Liver (tissue), 9 donors: ENCODE data around the gene KIRREL3. TPM values are rescaled to one million over a fixed set of nuclear protein-coding genes. Genes with fewer than 3 reads are reported as not detected.

ENCODE experiments used
- DNase-seq: peaks from one replicate; pipeline ENCODE4 v3.0.0-alpha.2; 2017; ENCODE audit warnings: low spot score
- H3K27ac ChIP-seq, 2 donors: one replicate each; pipeline ENCODE4 v1.7.0; 2013; ENCODE audit warnings: inconsistent platforms in 2 of 2, low read length in 2 of 2, control low read depth in 1 of 2, low read depth in 1 of 2, mild to moderate bottlenecking in 1 of 2
- H3K27me3 ChIP-seq, 4 donors: one replicate each; pipeline versions ENCODE4 v1.6.1 to v1.7.0; 2013; ENCODE audit warnings: low read length in 3 of 4, inconsistent platforms in 1 of 4, mild to moderate bottlenecking in 1 of 4, moderate library complexity in 1 of 4; ENCODE audit not compliant: control insufficient read depth in 4 of 4, insufficient read depth in 4 of 4
- H3K36me3 ChIP-seq, 4 donors: one replicate each; pipeline versions ENCODE4 v1.6.1 to v1.7.0; 2013; ENCODE audit warnings: low read length in 3 of 4, mild to moderate bottlenecking in 3 of 4, low read depth in 1 of 4, moderate library complexity in 1 of 4; ENCODE audit not compliant: control insufficient read depth in 4 of 4, insufficient read depth in 3 of 4
- H3K4me1 ChIP-seq, 4 donors: one replicate each; pipeline versions ENCODE4 v1.6.1 to v1.7.0; 2013; ENCODE audit warnings: low read length in 3 of 4, mild to moderate bottlenecking in 3 of 4, moderate library complexity in 1 of 4; ENCODE audit not compliant: control insufficient read depth in 4 of 4, insufficient read depth in 4 of 4
- H3K4me3 ChIP-seq, 3 donors: one replicate each; pipeline versions ENCODE4 v1.6.1 to v1.7.0; 2013; ENCODE audit warnings: low read length in 3 of 3, control low read depth in 1 of 3, low read depth in 1 of 3, mild to moderate bottlenecking in 1 of 3
- H3K9ac ChIP-seq, 2 donors: one replicate each; pipeline ENCODE4 v1.7.0; 2013; ENCODE audit warnings: low read length in 2 of 2, mild to moderate bottlenecking in 2 of 2, moderate library complexity in 2 of 2, control low read depth in 1 of 2, low read depth in 1 of 2
- H3K9me3 ChIP-seq, 4 donors: one replicate each; pipeline versions ENCODE4 v1.6.1 to v1.7.0; 2013; ENCODE audit warnings: low read length in 3 of 4; ENCODE audit not compliant: control insufficient read depth in 4 of 4
- CTCF ChIP-seq: fragments of 150-350 bp; IDR thresholded peaks from 2 replicates; pipeline ENCODE4 v1.5.1; 2017; ENCODE audit warnings: improper control_type of control experiment, low read depth, low read length; ENCODE audit not compliant: missing input control
- EGR1 ChIP-seq, 2 donors: IDR thresholded peaks; 2 replicates each; pipeline ENCODE4 v1.6.1; 2016 to 2018; ENCODE audit warnings: antibody characterized with exemption in 2 of 2, low read depth in 2 of 2
- FOXA1 ChIP-seq: IDR thresholded peaks from 2 replicates; pipeline ENCODE4 v1.6.1; 2016; ENCODE audit warnings: antibody characterized with exemption
- FOXA2 ChIP-seq: IDR thresholded peaks from 2 replicates; pipeline ENCODE4 v1.6.1; 2016; ENCODE audit warnings: antibody characterized with exemption
- GABPA ChIP-seq, 2 donors: IDR thresholded peaks in 1 of 2; conservative IDR thresholded peaks in 1 of 2; 2 replicates each; pipeline ENCODE4 v1.6.1; 2016; ENCODE audit warnings: antibody characterized with exemption in 2 of 2, mild to moderate bottlenecking in 1 of 2, moderate library complexity in 1 of 2
- HNF4A ChIP-seq, 2 donors: conservative IDR thresholded peaks; 2 replicates each; pipeline ENCODE4 v1.6.1; 2016; ENCODE audit warnings: antibody characterized with exemption in 2 of 2, mild to moderate bottlenecking in 2 of 2
- HNF4G ChIP-seq: IDR thresholded peaks from 2 replicates; pipeline ENCODE4 v1.6.1; 2016; ENCODE audit warnings: antibody characterized with exemption
- JUND ChIP-seq, 2 donors: IDR thresholded peaks; 2 replicates each; pipeline ENCODE4 v1.6.1; 2016; ENCODE audit warnings: antibody characterized with exemption in 2 of 2
- MAX ChIP-seq: IDR thresholded peaks from 2 replicates; pipeline ENCODE4 v1.6.1; 2016; ENCODE audit warnings: antibody characterized with exemption
- NR2F2 ChIP-seq: IDR thresholded peaks from 2 replicates; pipeline ENCODE4 v1.6.1; 2016; ENCODE audit warnings: antibody characterized with exemption
- RAD21 ChIP-seq, 2 donors: IDR thresholded peaks; 2 replicates each; pipeline ENCODE4 v1.6.1; 2016; ENCODE audit warnings: antibody characterized with exemption in 2 of 2, mild to moderate bottlenecking in 2 of 2
- REST ChIP-seq: IDR thresholded peaks from 2 replicates; pipeline ENCODE4 v1.6.1; 2016; ENCODE audit warnings: antibody characterized with exemption, mild to moderate bottlenecking
- RXRA ChIP-seq, 2 donors: IDR thresholded peaks; 2 replicates each; pipeline ENCODE4 v1.6.1; 2017 to 2018; ENCODE audit warnings: antibody characterized with exemption in 2 of 2, mild to moderate bottlenecking in 1 of 2
- SP1 ChIP-seq: IDR thresholded peaks from 2 replicates; pipeline ENCODE4 v1.6.1; 2018; ENCODE audit warnings: antibody characterized with exemption, mild to moderate bottlenecking
- TAF1 ChIP-seq: conservative IDR thresholded peaks from 2 replicates; pipeline ENCODE4 v1.6.1; 2016; ENCODE audit warnings: antibody characterized with exemption, mild to moderate bottlenecking
- YY1 ChIP-seq: IDR thresholded peaks from 2 replicates; pipeline ENCODE4 v1.6.1; 2016; ENCODE audit warnings: antibody characterized with exemption, mild to moderate bottlenecking
- ZBTB33 ChIP-seq: IDR thresholded peaks from 2 replicates; pipeline ENCODE4 v1.6.1; 2016; ENCODE audit warnings: antibody characterized with exemption
- WGBS: extraction: QIAGEN DNeasy Blood & Tissue Kit; methylation state at CpG from one replicate; pipeline ENCODE4 v1.1.7; 2013; 5-methylcytosine and 5-hydroxymethylcytosine counted together
- polyA plus RNA-seq, 2 donors: library from polyadenylated mRNA; stranded (reverse) in 1 of 2; unstranded in 1 of 2; fragments of 200-250 nt in 1 of 2; fragments of >200 nt in 1 of 2; fragmentation: Nextera tagmentation in 1 of 2; extraction: Ambion mirVana in 1 of 2; gene quantifications; one replicate each; pipeline versions ENCODE4 v1.2.1 to v1.2.3, GENCODE V29; 2013 to 2015
- total RNA-seq, 2 donors: library from RNA; depleted of rRNA; stranded (reverse); fragments of >200 nt; gene quantifications; one replicate each; pipeline ENCODE4 v1.2.3, GENCODE V29; 2014
- TF ChIP-seq, protein P1 (sequence below): IDR thresholded peaks from 2 replicates; pipeline ENCODE4 v1.6.1; 2016; ENCODE audit warnings: antibody characterized with exemption
- donor health status: healthy.
- donor health status: healthy.
- donor health status: healthy.
- donor health status: healthy.
- donor health status: healthy.

Gene KIRREL3
- total and polyA plus RNA-seq, 4 donors = 0.03 to 0.29 (median 0.08) TPM; not detected in 1

GRCh38 chr11:126426820-126427749, 573.5 kb downstream of the KIRREL3 start:
- DNase-seq = no peak
- Histone ChIP-seq H3K27me3 (no peaks in the 10 kb centered on the region), H3K36me3 (no peaks in the 10 kb centered on the region), H3K9me3 (no peaks in the 10 kb centered on the region), H3K4me3 (no peak overlapping the region), H3K9ac (no peak overlapping the region), H3K4me1 (no peaks in the 10 kb centered on the region), H3K27ac (no peak overlapping the region)
- TF ChIP-seq REST (no peak), EGR1 (IDR thresholded peaks at IDR 0.05; ENCODE audit: low read depth in 2 of 2) (no peak), HNF4A (conservative IDR thresholded peaks at IDR 0.05) (no peak), HNF4G (no peak), MAX (no peak), ZBTB33 (no peak), SP1 (no peak), CTCF (no peak), FOXA2 (no peak), RAD21 (IDR thresholded peaks at IDR 0.05) (no peak), GABPA (IDR thresholded peaks at IDR 0.05 in 1 of 2, conservative IDR thresholded peaks at IDR 0.05 in 1 of 2) (no peak), YY1 (no peak), JUND (IDR thresholded peaks at IDR 0.05) (no peak), FOXA1 (no peak), NR2F2 (no peak), RXRA (IDR thresholded peaks at IDR 0.05) (no peak), TAF1 (no peak)
- TF ChIP-seq, protein P1, sequence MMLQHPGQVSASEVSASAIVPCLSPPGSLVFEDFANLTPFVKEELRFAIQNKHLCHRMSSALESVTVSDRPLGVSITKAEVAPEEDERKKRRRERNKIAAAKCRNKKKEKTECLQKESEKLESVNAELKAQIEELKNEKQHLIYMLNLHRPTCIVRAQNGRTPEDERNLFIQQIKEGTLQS = no peak
- WGBS = 89% methylated on average over 14 of the region's 14 CpGs
